K562 (cell line): ENCODE measurements around the gene RNF11. TPM values are rescaled to one million over a fixed set of nuclear protein-coding genes. Genes with fewer than 3 reads are reported as not detected.

Source experiments
- ATAC-seq: fragments of 200-7000 bp; cut with Tn5 transposase; 3 replicates; pipeline ENCODE4 v1.9.1; 2020; ENCODE audit warnings: moderate library complexity
- BruUV-seq: library from RNA; stranded (reverse); fragments of 400-500 nt; replicated peaks from 2 replicates; lab custom pipeline; 2021; lab: Mats Ljungman, UMichigan
- CTCF ChIA-PET: fragments of 300-600 bp; formaldehyde crosslinking; extraction: SDS; loops from one replicate; lab custom pipeline; 2021; ENCODE audit warnings: low intra/inter-chr PET ratio; lab: Yijun Ruan, JAX
- POLR2A ChIA-PET: fragments of 300-600, 350-650 bp; sonication (Branson Sonifier 250); formaldehyde crosslinking; extraction: SDS; loops from one replicate; lab custom pipeline; 2021; ENCODE audit warnings: antibody characterized with exemption, inconsistent platforms; lab: Yijun Ruan, JAX
- DNase-seq, 4 experiments: peaks; one replicate each; pipeline versions ENCODE4 v3.0.0 to v3.0.0-alpha.2; 2011 to 2018; ENCODE audit warnings: low spot score in 3 of 4, mixed read lengths in 3 of 4; ENCODE audit errors: extremely low read depth in 1 of 4
- FAIRE-seq: peaks from 2 replicates; lab custom pipeline; 2011; peaks lifted over from hg19 to GRCh38; lab: Jason Lieb, UNC
- H2AFZ ChIP-seq: 2 replicates; pipeline ENCODE4 v1.6.0; 2011; ENCODE audit warnings: low read depth, low read length, control low read depth, inconsistent platforms
- H3K27ac ChIP-seq: fragments of 200-600 bp; 3 replicates; pipeline ENCODE4 v1.8.0; 2011; ENCODE audit warnings: low read depth, mild to moderate bottlenecking, control low read depth, inconsistent platforms, low read length, moderate library complexity, mixed read lengths; ENCODE audit errors: extremely low read depth
- H3K27me3 ChIP-seq, 2 experiments: fragments of 300-600 bp in 1 of 2; 2 replicates in 1 of 2; 3 replicates in 1 of 2; pipeline versions ENCODE4 v1.6.0 to v1.8.0; 2011; ENCODE audit warnings: inconsistent platforms in 2 of 2, low read length in 2 of 2, mild to moderate bottlenecking in 1 of 2, mixed read lengths in 1 of 2, moderate library complexity in 1 of 2; ENCODE audit not compliant: control insufficient read depth in 2 of 2, insufficient read depth in 2 of 2
- H3K36me3 ChIP-seq: fragments of 300-600 bp; 3 replicates; pipeline ENCODE4 v1.8.0; 2011; ENCODE audit warnings: mild to moderate bottlenecking, low read length, inconsistent platforms; ENCODE audit not compliant: control insufficient read depth, insufficient read depth
- H3K4me1 ChIP-seq, 2 experiments: fragments of 200-600 bp in 1 of 2; replicated peaks in 1 of 2; 2 replicates in 1 of 2; 3 replicates in 1 of 2; pipeline versions ENCODE4 v1.5.1 to v1.8.0; 2011; ENCODE audit warnings: inconsistent platforms in 2 of 2, low read length in 2 of 2, mild to moderate bottlenecking in 1 of 2, mixed read lengths in 1 of 2, moderate library complexity in 1 of 2; ENCODE audit not compliant: control insufficient read depth in 2 of 2, insufficient read depth in 2 of 2
- H3K4me2 ChIP-seq: 2 replicates; pipeline ENCODE4 v1.6.1; 2011; ENCODE audit warnings: low read length, control low read depth, inconsistent platforms, mixed read lengths; ENCODE audit not compliant: insufficient read depth
- H3K4me3 ChIP-seq: fragments of 200-600 bp; sonication (generic), shearing (Covaris generic); 2 replicates; pipeline ENCODE4 v1.5.1; 2016; ENCODE audit warnings: control low read depth, inconsistent platforms
- H3K79me2 ChIP-seq: fragments of 200-600 bp; 3 replicates; pipeline ENCODE4 v1.8.0; 2011; ENCODE audit warnings: low read length, inconsistent platforms; ENCODE audit not compliant: control insufficient read depth, insufficient read depth
- H3K9ac ChIP-seq, 2 experiments: 2 replicates each; pipeline versions ENCODE4 v1.6.0 to v1.6.1; 2011; ENCODE audit warnings: low read depth in 2 of 2, low read length in 2 of 2, control low read depth in 1 of 2, inconsistent platforms in 1 of 2, mild to moderate bottlenecking in 1 of 2, mixed read lengths in 1 of 2; ENCODE audit not compliant: insufficient read depth in 1 of 2
- H3K9me1 ChIP-seq: one replicate; pipeline ENCODE4 v1.6.0; 2011; ENCODE audit warnings: inconsistent platforms, mild to moderate bottlenecking, low read length, moderate library complexity; ENCODE audit not compliant: control insufficient read depth, insufficient read depth
- H3K9me3 ChIP-seq: replicated peaks from 2 replicates; pipeline ENCODE4 v1.5.1; 2011; ENCODE audit warnings: low read depth, low read length, inconsistent platforms; ENCODE audit not compliant: control insufficient read depth, insufficient read depth
- H4K20me1 ChIP-seq: replicated peaks from 2 replicates; pipeline ENCODE4 v1.6.1; 2011; ENCODE audit warnings: low read length, inconsistent platforms, mixed read lengths; ENCODE audit not compliant: control insufficient read depth, insufficient read depth
- CHCHD3 ChIP-seq: fragments of 250-450 bp; sonication (Bioruptor Pico); IDR thresholded peaks from 2 replicates; pipeline ENCODE4 v2.1.2; 2022; ENCODE audit warnings: mild to moderate bottlenecking
- CTCF ChIP-seq, 3 experiments: IDR thresholded peaks in 2 of 3; conservative IDR thresholded peaks in 1 of 3; 2 replicates each; pipeline ENCODE4 v1.5.1; 2011 to 2012; ENCODE audit warnings: low read length in 3 of 3, mild to moderate bottlenecking in 3 of 3, control low read depth in 2 of 3, improper control_type of control experiment in 1 of 3, inconsistent platforms in 1 of 3, low read depth in 1 of 3, mixed read lengths in 1 of 3, moderate library complexity in 1 of 3; ENCODE audit not compliant: insufficient read depth in 2 of 3
- HDGF ChIP-seq: fragments of 450-650 bp; IDR thresholded peaks from 2 replicates; pipeline ENCODE4 v1.6.1; 2016
- MCM2 ChIP-seq: fragments of 450-650 bp; IDR thresholded peaks from 2 replicates; pipeline ENCODE4 v1.6.1; 2017; ENCODE audit warnings: low read depth, mild to moderate bottlenecking
- RAD21 ChIP-seq, 2 experiments: fragments of 250-450 bp in 1 of 2; fragments of 450-650 bp in 1 of 2; sonication (Bioruptor Pico) in 1 of 2; formaldehyde crosslinking in 1 of 2; IDR thresholded peaks in 1 of 2; conservative IDR thresholded peaks in 1 of 2; 2 replicates each; pipeline versions ENCODE4 v1.4.0 to v1.8.0; 2020 to 2022; ENCODE audit warnings: mild to moderate bottlenecking in 2 of 2, moderate library complexity in 1 of 2
- SMC3 ChIP-seq: conservative IDR thresholded peaks from 2 replicates; pipeline ENCODE4 v1.6.1; 2011; ENCODE audit warnings: low read depth, low read length, improper control_type of control experiment; ENCODE audit not compliant: insufficient read depth
- WGBS: fragments of 100-300 bp; shearing (Covaris generic); methylation state at CpG from one replicate; pipeline ENCODE4 v1.1.6; 2016; ENCODE audit warnings: low coverage, mixed read lengths; ENCODE audit not compliant: insufficient coverage; ENCODE audit errors: missing lambda C conversion rate; 5-methylcytosine and 5-hydroxymethylcytosine counted together
- in situ Hi-C: fragments of 300-500 bp; cut with MboI; formaldehyde crosslinking; loops from 4 replicates; pipeline ENCODE4 v1.15.0; 2018; ENCODE audit warnings: inconsistent platforms, mixed read lengths
- intact Hi-C: fragments of 100-400 bp; cut with micrococcal nuclease; formaldehyde crosslinking; loops from 2 replicates; pipeline ENCODE4 v1.14.2; 2022
- polyA plus RNA-seq, 8 experiments: library from polyadenylated mRNA; depleted of rRNA in 4 of 8; stranded (reverse) in 5 of 8; unstranded in 3 of 8; fragments of >200 nt; fragmentation: Nextera tagmentation in 2 of 8; fragmentation: Illumina TruSeq in 1 of 8; extraction: Ambion mirVana in 2 of 8; extraction: Trizol in 1 of 8; gene quantifications; 2 replicates each; pipeline versions ENCODE4 v1.2.1 to v1.2.3, GENCODE V29; 2011 to 2014; ENCODE audit warnings: inconsistent platforms in 1 of 8, missing spikeins in 1 of 8
- total RNA-seq, 7 experiments: library from RNA; depleted of rRNA in 6 of 7; stranded (reverse); fragments of >200 nt in 6 of 7; fragmentation: Illumina TruSeq in 2 of 7; extraction: Trizol in 2 of 7; gene quantifications; 2 replicates each; pipeline versions ENCODE4 v1.2.1 to v1.2.3, GENCODE V29; 2011 to 2021; ENCODE audit warnings: low replicate concordance in 1 of 7

Gene RNF11
- total and polyA plus RNA-seq, 9 of the 15 experiments (the other 6 are each of a cell fraction or from before 2014, with no cell fraction given): 5.7 to 34.3 (median 23.1) TPM

GRCh38 chr1:51313268-51313852, 77.3 kb downstream of the RNF11 start:
- H3K79me2 ChIP-seq: no peaks in the 10 kb centered on the region
- DNase-seq (peak in 3 of 4 experiments; percentile 58 to 82 (median 79)), ATAC-seq (peak; percentile 69), FAIRE-seq (no peak)
- no peaks in the 10 kb centered on the region for H3K36me3 ChIP-seq
- no peak overlapping the region; a peak in 1 of 4 replicates for H3K9ac ChIP-seq
- H3K4me3 ChIP-seq: no peak overlapping the region
- no peaks in the 10 kb centered on the region for H3K9me1 ChIP-seq
- H3K27me3 ChIP-seq: no peaks in the 10 kb centered on the region
- TF ChIP-seq SMC3 (0 out of 2 replicates have a peak, but pooled peaks have one; percentile 30), MCM2 (no peak), CHCHD3 (no peak), HDGF (0 out of 2 replicates have a peak, but pooled peaks have one; percentile 49), RAD21 (CRISPR knock-in tag; conservative IDR thresholded peaks at IDR 0.05 in 1 of 2, IDR thresholded peaks at IDR 0.05 in 1 of 2) (peak in 1 of 2 experiments; percentile 36; a peak in 2 of 4 replicates), CTCF (IDR thresholded peaks at IDR 0.05 in 2 of 3, conservative IDR thresholded peaks at IDR 0.05 in 1 of 3; ENCODE audit: insufficient read depth in 2 of 3, low read depth in 1 of 3, low read length in 3 of 3) (peak; percentile 37 to 61 (median 44))
- no peaks in the 10 kb centered on the region for H4K20me1 ChIP-seq
- H3K4me2 ChIP-seq: no peak overlapping the region
- H2AFZ ChIP-seq: no peak overlapping the region
- ChIA-PET POLR2A (interaction anchor here (0.9 kb wide), 1 partner anchor 472 kb away, joined by 3 read pairs; no protein-coding TSS in a partner anchor), CTCF (interaction anchor here (0.7 kb wide), 1 partner anchor 16 kb away, joined by 3 read pairs; no protein-coding TSS in a partner anchor)
- 37% methylated on average over 5 of the region's 5 CpGs for WGBS
- intact Hi-C loops: no loop called here
- H3K9me3 ChIP-seq: no peaks in the 10 kb centered on the region; the same call in 1 of the 2 replicates
- no peak overlapping the region for H3K27ac ChIP-seq
- BruUV-seq: no TSS peak
- in situ Hi-C loops: no loop called here
- peaks cover 12 to 19% of the 10 kb centered on the region in 2 experiments; a peak in 4 of 5 replicates for H3K4me1 ChIP-seq
